ENCODE data around the gene RHBDD3. TPM values are rescaled to one million over a fixed set of nuclear protein-coding genes. Genes with fewer than 3 reads are reported as not detected.
"Not testable (repeated sequence)": the region's sequence is repeated elsewhere in the genome, so short reads cannot be mapped to it uniquely, and the experiment has no call there.

Gene RHBDD3
- total RNA-seq, 1 donor from 2014 or later, result 18.9 TPM

- DNase-seq (ENCODE audit: low spot score) (peak; percentile 40), ATAC-seq (no peak)
Observed at GRCh38 chr22:29253561-29254285, 14.1 kb downstream of the RHBDD3 start.

DNA sequence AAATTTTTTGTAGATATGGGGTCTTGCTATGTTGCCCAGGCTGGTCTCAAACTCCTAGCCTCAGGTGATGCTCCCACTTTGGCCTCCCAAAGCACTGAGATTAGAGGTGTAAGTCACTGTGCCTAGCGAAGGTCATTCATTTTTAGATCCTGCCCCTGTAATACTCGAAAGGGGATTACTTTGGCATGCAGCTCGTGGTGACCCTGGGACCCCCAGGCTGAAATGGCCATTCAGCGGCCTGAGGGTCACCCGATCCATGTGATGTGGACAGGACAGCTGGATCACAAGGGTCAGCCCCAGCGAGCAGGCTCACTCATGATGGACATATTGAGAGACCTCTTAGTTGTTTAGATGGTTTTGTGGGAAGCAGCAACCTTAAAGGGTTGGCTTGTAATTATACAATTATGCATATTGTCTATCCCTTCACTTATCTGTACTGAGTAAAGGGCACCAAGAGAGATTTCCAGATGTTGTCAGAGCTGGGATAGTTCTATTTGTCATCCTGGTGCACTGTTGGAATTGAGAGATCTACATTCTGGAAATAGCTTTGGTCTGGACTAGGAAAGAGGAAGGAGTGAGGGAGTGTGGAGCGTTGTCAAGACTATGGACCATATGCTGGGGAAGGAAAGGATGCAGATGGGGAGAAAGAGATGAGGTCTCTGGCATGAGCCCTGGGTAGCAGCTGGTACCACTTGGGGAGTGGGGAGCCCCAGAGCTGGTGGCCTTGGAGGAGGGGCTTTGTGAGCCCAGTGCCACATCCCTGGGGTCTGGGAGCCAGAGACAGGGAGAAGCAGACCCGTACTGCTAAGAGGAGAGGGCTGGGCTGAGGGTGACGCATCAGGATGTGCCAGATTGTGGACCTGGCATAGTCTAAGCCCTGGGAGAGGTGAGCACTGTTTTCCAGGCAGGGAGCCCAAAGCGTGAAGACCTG lies 15.5 kb downstream of the RHBDD3 start:
- DNase-seq (ENCODE audit: low spot score), result peak; percentile 33
- no peak for ATAC-seq

DNA sequence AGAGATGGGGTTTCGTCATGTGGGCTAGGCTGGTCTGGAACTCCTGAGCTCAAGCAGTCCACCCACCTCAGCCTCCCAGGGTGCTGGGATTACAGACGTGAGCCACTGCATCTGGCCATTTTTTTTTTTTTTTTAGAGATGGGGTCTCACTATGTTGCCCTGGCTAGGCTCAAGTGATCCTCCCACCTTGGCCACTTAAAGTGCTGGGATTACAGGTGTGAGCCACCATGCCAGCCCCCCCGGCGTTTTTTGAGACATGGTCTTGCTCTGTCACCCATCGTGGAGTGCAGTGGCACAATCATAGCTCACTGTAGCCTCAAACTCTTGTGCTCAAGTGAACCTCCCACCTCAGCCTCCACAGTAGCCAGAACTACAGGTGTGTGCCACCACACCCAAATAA lies 16.5 kb downstream of the RHBDD3 start:
- ATAC-seq (no peak), DNase-seq (ENCODE audit: low spot score) (no peak)

DNA sequence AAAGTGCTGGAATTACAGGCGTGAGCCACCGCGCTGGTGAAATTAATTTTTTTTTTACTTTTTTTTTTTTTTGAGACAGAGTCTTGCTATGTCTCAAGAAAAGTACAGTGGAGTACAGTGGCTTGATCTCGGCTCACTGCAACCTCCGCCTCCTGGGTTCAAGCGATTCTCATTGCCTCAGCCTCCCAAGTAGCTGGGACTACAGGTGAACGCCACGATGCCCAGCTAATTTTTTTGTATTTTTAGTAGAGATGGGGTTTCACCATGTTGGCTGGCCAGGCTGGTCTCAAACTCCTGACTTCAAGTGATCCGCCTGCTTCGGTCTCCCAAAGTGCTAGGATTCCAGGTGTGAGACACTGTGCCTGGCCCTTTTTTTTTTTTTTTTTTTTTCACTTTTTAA lies 19.9 kb downstream of the RHBDD3 start:
- DNase-seq (ENCODE audit: low spot score); ATAC-seq: not testable (repeated sequence)

- peak; percentile 76 for DNase-seq (ENCODE audit: low spot score)
Observed at GRCh38 chr22:29245626-29246385, 22.0 kb downstream of the RHBDD3 start.

GRCh38 chr22:29244785-29245625 lies 22.8 kb downstream of the RHBDD3 start:
- ATAC-seq (peak; percentile 14), DNase-seq (ENCODE audit: low spot score) (no peak)

More at GRCh38 chr22:29245626-29246385, 22.0 kb downstream of the RHBDD3 start:
- peak; percentile 99 for ATAC-seq

DNA sequence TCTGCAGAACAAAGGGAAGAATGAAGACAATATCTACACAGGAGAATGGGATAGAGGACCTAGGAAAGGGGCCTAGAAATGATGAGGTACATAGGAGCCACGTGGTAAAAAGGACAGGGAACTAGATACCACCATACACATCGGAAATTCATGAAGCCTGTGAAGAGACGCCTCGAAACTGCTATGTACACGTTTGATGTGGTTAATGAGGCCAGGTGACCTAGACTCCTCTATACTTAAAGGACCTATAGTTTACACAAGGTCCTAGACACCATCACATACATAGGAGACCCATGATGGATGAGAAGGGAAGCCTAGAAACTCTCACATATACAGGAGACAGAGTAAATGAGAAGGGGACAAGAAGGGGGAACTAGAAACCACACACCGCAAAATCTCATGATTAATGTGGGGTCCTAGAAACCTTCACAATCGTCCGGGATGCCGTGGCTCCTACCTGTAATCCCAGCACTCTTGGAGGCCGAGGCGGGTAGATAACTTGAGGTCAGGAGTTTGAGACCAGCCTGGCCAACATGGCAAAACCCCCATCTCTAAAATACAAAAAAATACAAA lies 23.8 kb downstream of the RHBDD3 start:
- ATAC-seq, result no peak
- DNase-seq (ENCODE audit: low spot score), result no peak

GRCh38 chr22:29240481-29240880 lies 27.3 kb downstream of the RHBDD3 start:
- not testable (repeated sequence) for DNase-seq (ENCODE audit: low spot score); ATAC-seq

- ATAC-seq, result no peak
- no peak for DNase-seq (ENCODE audit: low spot score)
Observed at GRCh38 chr22:29233277-29233877, 34.4 kb downstream of the RHBDD3 start.

GRCh38 chr22:29231971-29232959 lies 35.5 kb downstream of the RHBDD3 start:
- ATAC-seq, result peak; percentile 96
- peak; percentile 95 for DNase-seq (ENCODE audit: low spot score)

GRCh38 chr22:29230972-29231875 lies 36.6 kb downstream of the RHBDD3 start:
- no peak for ATAC-seq
- no peak for DNase-seq (ENCODE audit: low spot score)

DNA sequence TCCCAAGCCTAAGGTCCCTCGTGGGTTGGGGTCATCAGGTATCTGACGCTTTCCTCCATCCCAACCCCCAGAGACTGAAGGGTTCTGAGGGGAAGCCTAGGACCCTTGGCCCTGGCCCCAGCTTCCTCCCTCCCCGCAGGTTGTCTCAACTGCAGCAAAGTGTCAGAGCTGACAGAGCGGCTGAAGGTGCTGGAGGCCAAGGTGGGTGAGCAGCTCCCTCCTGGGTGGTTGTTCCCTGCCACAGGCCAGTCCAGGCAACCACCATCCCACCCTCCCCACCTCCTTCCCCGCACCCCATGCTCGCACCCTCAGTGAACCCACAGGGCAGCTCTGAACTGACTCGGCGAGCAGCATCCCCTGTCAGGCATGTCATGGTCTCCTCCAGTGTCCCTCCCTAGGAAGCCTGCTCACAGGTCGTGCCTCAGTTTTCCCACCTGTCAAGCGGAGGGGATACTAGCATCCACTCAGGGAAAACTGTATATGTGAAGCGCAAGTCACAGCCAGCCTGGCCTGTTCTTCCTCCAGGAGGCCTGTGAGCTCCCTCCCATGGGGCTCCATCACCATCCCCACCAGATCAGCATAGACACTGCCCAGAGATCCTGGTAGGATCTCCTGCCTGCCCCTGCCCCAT lies 41.3 kb downstream of the RHBDD3 start:
- ATAC-seq (no peak), DNase-seq (ENCODE audit: low spot score) (no peak)

DNA sequence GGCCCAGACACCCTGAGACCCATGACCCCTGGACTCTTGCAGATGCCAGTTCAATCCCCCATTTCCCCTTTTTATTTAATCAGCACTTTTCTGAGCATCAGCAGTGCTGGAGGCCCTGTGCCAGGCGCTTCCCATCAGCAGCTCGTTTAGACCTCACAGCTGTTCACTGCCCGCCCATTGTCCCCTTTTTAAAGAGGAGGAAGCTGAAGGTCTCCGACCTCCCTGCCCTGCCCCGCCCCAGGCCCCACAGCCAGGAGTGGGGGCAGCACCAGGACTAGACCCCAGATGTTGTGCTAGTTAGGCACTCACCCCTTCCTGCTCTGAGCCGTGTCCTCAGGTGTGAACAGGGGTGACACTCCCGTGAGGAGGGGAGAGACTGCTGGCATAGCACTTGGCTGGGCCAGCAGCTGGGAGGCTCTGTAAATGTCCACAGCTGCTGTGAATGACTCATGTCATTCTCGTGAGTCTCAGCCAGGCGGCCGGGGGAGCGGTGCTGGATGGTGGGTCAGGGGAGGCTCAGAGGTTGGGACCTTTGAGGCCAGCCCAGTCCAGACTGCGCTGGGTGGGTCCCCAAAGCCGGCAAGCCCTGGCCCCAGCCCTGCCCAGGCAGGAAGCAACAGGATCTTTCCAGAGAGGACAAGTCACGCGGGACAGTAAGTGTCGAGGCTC lies 42.2 kb downstream of the RHBDD3 start:
- ATAC-seq (peak; percentile 62), DNase-seq (ENCODE audit: low spot score) (no peak)

DNA sequence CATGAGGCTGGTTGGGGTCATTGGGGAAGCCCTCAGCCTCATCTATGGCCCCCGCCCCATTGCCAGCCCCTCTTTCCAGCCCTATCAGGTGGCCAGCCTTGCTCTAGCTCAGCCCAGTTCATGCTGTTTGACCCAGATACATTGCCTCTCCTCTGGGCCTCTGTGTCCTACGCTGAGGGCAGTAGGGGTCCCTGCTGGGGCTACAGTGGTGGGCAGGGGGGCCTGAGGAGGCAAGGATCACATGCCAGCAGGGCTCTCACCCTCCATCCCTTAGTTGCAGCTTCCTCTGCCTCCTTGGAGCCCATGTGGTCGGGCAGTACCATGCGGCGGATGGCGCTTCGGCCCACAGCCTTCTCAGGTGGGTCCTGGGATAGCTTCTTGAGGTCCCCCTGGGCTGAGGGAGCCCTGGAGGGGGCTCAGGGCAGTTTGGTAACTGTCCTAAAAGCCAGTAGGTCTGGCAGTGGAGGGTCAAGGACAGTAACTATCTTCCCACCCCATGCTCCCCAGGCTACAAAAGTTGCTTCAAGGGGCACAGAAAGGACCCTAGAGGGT lies 42.8 kb downstream of the RHBDD3 start:
- ATAC-seq, result no peak
- DNase-seq (ENCODE audit: low spot score), result no peak

- DNase-seq (ENCODE audit: low spot score), result no peak
- no peak for ATAC-seq
Observed at GRCh38 chr22:29224121-29224858, 43.5 kb downstream of the RHBDD3 start.
